ENCODE data around the gene RAD51B.

DNA sequence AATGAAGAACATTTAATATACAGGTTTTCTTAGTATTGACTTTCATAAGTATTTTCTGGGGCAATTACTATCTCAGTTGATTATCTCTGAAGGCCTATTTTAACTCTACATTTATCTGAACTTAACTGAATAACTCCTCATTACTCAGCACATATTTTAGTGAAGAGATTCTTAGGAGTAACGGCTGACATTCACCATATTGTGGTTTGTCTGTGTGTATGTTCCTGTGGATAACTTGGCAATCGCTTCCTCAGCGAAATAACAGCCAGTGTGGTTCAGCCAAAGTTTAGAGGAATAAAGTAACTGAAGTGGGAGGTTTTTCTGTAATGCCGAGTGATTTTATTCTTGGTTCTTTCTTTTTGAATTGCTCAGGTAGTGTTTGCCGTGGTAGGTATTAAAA lies 168.0 kb downstream of the RAD51B start:
- TF ChIP-seq POLR2A (IDR thresholded peaks at IDR 0.05): no peak
- TF ChIP-seq, protein P1, sequence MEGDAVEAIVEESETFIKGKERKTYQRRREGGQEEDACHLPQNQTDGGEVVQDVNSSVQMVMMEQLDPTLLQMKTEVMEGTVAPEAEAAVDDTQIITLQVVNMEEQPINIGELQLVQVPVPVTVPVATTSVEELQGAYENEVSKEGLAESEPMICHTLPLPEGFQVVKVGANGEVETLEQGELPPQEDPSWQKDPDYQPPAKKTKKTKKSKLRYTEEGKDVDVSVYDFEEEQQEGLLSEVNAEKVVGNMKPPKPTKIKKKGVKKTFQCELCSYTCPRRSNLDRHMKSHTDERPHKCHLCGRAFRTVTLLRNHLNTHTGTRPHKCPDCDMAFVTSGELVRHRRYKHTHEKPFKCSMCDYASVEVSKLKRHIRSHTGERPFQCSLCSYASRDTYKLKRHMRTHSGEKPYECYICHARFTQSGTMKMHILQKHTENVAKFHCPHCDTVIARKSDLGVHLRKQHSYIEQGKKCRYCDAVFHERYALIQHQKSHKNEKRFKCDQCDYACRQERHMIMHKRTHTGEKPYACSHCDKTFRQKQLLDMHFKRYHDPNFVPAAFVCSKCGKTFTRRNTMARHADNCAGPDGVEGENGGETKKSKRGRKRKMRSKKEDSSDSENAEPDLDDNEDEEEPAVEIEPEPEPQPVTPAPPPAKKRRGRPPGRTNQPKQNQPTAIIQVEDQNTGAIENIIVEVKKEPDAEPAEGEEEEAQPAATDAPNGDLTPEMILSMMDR (IDR thresholded peaks at IDR 0.05): no peak
- no peak for TF ChIP-seq EP300 (IDR thresholded peaks at IDR 0.05)
- no peak for TF ChIP-seq POLR2AphosphoS5 (IDR thresholded peaks at IDR 0.05)
